ENCODE measurements around the gene TBC1D2B. TPM values are rescaled to one million over a fixed set of nuclear protein-coding genes. Genes with fewer than 3 reads are reported as not detected.

TBC1D2B gene
- total and polyA plus RNA-seq, 11 donors = 5.1 to 45.2 (median 10.1) TPM

DNA sequence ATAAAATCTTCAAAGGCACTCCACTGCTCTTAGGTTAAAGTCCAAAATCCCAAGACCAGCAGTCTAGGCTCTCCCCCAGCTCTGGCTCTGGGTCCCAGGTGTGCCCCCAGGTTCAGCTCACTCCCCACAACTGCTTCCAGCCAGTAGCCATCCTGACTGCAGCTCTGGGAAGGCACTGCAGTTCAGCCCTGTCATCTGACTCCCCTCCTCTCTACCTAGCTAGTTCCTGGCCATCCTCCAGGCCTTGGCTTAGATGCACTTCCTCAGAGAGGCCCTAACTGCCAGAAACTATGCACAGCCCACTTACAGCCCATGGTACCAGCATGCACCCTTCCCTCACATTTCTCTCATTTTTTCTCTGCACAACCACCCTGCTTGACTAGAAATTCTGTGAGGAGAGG is 25.5 kb downstream of the TBC1D2B start:
- H3K9me3 ChIP-seq = no peaks in the 10 kb centered on the region
- TF ChIP-seq POLR2A (IDR thresholded peaks at IDR 0.05) (no peak), CTCF (IDR thresholded peaks at IDR 0.05) (no peak)
- peak overlapping the region in 8 of 12 donors; percentile 0 to 92 (median 25) for H3K27ac ChIP-seq
- intact Hi-C loops (cut with DNase I) = no loop called here
- DNase-seq (peak in 4 of 5 donors; percentile 51 to 63 (median 57)), ATAC-seq (peak in 1 of 4 donors; percentile 51)
- no peaks in the 10 kb centered on the region for H3K27me3 ChIP-seq
- no peak overlapping the region for H3K4me3 ChIP-seq
- H3K36me3 ChIP-seq = peaks cover 0 to 27% (median 11%) of the 10 kb centered on the region in 9 donors
- peaks cover 26 to 99% (median 76%) of the 10 kb centered on the region in 12 donors for H3K4me1 ChIP-seq

DNA sequence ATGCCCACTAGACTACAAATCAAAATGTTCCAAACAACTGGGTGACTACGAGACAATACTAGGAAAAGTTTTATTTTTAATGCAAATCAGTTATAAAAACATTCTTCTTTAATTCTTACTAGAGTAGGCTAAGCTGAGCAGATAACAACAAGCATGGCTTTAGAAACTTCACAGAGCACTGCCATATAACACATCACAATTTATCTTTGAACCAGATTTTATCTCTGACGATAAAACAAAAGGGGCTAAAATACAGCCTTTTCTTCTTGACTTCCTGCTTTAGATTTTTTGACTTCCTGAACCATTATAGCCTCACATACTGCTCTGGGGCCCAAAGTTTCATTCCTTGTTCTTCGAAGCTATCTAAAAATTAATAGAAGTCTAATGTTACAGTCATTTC is 25.9 kb downstream of the TBC1D2B start:
- DNase-seq = no peak
- peaks cover 0 to 27% (median 11%) of the 10 kb centered on the region in 9 donors for H3K36me3 ChIP-seq
- WGBS, 4 donors = 61 to 69% (median 64%) methylated on average over 3 of the region's 3 CpGs
- peaks cover 22 to 99% (median 76%) of the 10 kb centered on the region in 12 donors for H3K4me1 ChIP-seq
- intact Hi-C loops (cut with DNase I) = loop anchor here in 1 of 10 donors (2.0 kb wide), 1 partner anchor 17 kb away; no protein-coding TSS in a partner anchor
- peak overlapping the region in 7 of 12 donors; percentile 0 to 92 (median 23) for H3K27ac ChIP-seq
- H3K27me3 ChIP-seq = no peaks in the 10 kb centered on the region
- ATAC-seq = no peak
- H3K4me3 ChIP-seq = no peak overlapping the region
- TF ChIP-seq POLR2A (IDR thresholded peaks at IDR 0.05) (no peak), CTCF (IDR thresholded peaks at IDR 0.05) (no peak)
- H3K9me3 ChIP-seq = no peaks in the 10 kb centered on the region

DNA sequence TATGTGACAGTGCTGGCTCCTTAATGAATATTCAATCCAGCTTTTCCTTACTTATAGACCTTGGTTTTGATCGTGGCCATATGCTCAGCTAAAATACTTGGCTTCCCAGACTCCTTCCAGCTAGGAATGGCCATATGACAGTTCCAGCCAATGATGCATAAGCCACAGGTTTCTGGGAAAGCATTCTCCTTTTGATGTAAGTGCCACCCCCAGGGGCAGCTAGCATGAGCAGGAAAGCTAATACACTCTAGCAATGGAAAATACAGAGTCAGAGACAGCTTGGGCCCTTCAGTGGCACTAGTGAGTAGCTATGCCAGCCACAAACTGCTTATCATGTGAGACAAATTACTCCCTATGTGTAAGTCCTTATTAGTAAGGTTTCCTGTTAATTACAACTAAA is 26.7 kb downstream of the TBC1D2B start:
- WGBS, 4 donors = 54 to 78% (median 63%) methylated on average over 1 of the region's 1 CpG
- TF ChIP-seq CTCF (IDR thresholded peaks at IDR 0.05) (no peak), POLR2A (IDR thresholded peaks at IDR 0.05) (no peak)
- ATAC-seq = peak in 2 of 4 donors; percentile 29 to 33
- Histone ChIP-seq H3K27ac (peak overlapping the region in 7 of 12 donors; percentile 5 to 92 (median 15)), H3K27me3 (no peaks in the 10 kb centered on the region), H3K9me3 (no peaks in the 10 kb centered on the region), H3K4me3 (no peak overlapping the region), H3K4me1 (peaks cover 15 to 99% (median 70%) of the 10 kb centered on the region in 12 donors), H3K36me3 (peaks cover 0 to 27% (median 11%) of the 10 kb centered on the region in 9 donors)
- intact Hi-C loops (cut with DNase I) = loop anchor here in 1 of 10 donors (2.0 kb wide), 1 partner anchor 18 kb away; no protein-coding TSS in a partner anchor
- DNase-seq = no peak

DNA sequence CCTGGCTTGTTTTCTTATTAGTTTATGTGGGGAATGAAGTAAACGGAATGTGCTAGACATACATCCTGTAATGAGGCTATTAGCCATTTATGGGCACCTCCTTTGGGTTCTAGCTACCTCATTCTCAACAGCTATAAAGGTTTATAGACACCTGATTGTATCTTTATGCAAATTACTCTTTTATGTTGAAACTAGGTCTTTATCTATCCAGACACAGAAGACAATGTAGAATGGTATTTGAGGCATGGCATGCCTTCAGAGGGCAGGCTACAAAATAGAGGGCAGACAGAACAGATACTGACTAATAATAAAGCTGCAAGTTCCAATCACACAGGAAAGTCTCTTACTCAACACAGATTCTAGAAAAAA is 27.1 kb downstream of the TBC1D2B start:
- intact Hi-C loops (cut with DNase I) = loop anchor here in 1 of 10 donors (2.0 kb wide), 1 partner anchor 18 kb away; no protein-coding TSS in a partner anchor
- ATAC-seq (no peak), DNase-seq (no peak)

More for the DNA sequence above, 27.1 kb downstream of the TBC1D2B start:
- H3K9me3 ChIP-seq = no peaks in the 10 kb centered on the region
- 35 to 72% (median 55%) methylated on average over 1 of the region's 1 CpG for WGBS, 4 donors
- no peak for TF ChIP-seq CTCF (IDR thresholded peaks at IDR 0.05)
- TF ChIP-seq POLR2A (IDR thresholded peaks at IDR 0.05) = no peak
- H3K36me3 ChIP-seq = peaks cover 0 to 27% (median 11%) of the 10 kb centered on the region in 9 donors
- H3K4me1 ChIP-seq = peaks cover 15 to 98% (median 66%) of the 10 kb centered on the region in 12 donors
- peak overlapping the region in 9 of 12 donors; percentile 3 to 92 (median 22) for H3K27ac ChIP-seq
- no peak overlapping the region for H3K4me3 ChIP-seq
- no peaks in the 10 kb centered on the region for H3K27me3 ChIP-seq

Data from heart left ventricle (tissue), 16 donors.